Measurements from ENCODE around the gene TMEM200B.

TMEM200B gene

GRCh38 chr1:29123887-29124365 lies at the start of gene TMEM200B:
Gene TMEM200B, minus strand, starts transcription at chr1:29123903. Its CDS starts 2,075 bp downstream, at chr1:29121828.
- no peaks in the 10 kb centered on the region for H3K9me3 ChIP-seq
- H3K4me1 ChIP-seq (ENCODE audit: control insufficient read depth in 1 of 2, insufficient read depth in 1 of 2, low read depth in 1 of 2, low read length in 1 of 2): peaks cover 17 to 39% of the 10 kb centered on the region in 2 experiments
- H3K4me3 ChIP-seq (ENCODE audit: low read depth in 1 of 2, low read length in 1 of 2): peak within 1 kb of the TSS in 1 of 2 experiments; percentile 32
- no peak for TF ChIP-seq CTCF (IDR thresholded peaks at IDR 0.05)
- H3K27ac ChIP-seq: no peak within 1 kb of the TSS
- peaks cover 100% of the 10 kb centered on the region for H3K27me3 ChIP-seq
- peaks cover 18% of the 10 kb centered on the region for H3K36me3 ChIP-seq

- no peak for TF ChIP-seq CTCF (IDR thresholded peaks at IDR 0.05)
- Histone ChIP-seq H3K4me3 (ENCODE audit: low read depth in 1 of 2, low read length in 1 of 2) (no peak overlapping the region), H3K27ac (no peak overlapping the region), H3K9me3 (no peaks in the 10 kb centered on the region), H3K4me1 (ENCODE audit: control insufficient read depth in 1 of 2, insufficient read depth in 1 of 2, low read depth in 1 of 2, low read length in 1 of 2) (peaks cover 4 to 5% of the 10 kb centered on the region in 2 experiments), H3K36me3 (peaks cover 4% of the 10 kb centered on the region), H3K27me3 (no peaks in the 10 kb centered on the region)
These were observed 48.8 kb upstream of the TMEM200B start for GRCh38 chr1:29172415-29172939.

GRCh38 chr1:29171521-29171920 lies 47.8 kb upstream of the TMEM200B start:
- H3K27ac ChIP-seq: peak overlapping the region; percentile 9

GRCh38 chr1:29171089-29171488 lies 47.4 kb upstream of the TMEM200B start:
- H3K4me1 ChIP-seq (ENCODE audit: control insufficient read depth in 1 of 2, insufficient read depth in 1 of 2, low read depth in 1 of 2, low read length in 1 of 2): no peaks in the 10 kb centered on the region
- H3K9me3 ChIP-seq: no peaks in the 10 kb centered on the region
- no peak overlapping the region for H3K4me3 ChIP-seq (ENCODE audit: low read depth in 1 of 2, low read length in 1 of 2)
- H3K36me3 ChIP-seq: peaks cover 17% of the 10 kb centered on the region
- H3K27me3 ChIP-seq: no peaks in the 10 kb centered on the region
- peak overlapping the region; percentile 9 for H3K27ac ChIP-seq
- TF ChIP-seq CTCF (IDR thresholded peaks at IDR 0.05): no peak

More at GRCh38 chr1:29171521-29171920, 47.8 kb upstream of the TMEM200B start:
- Histone ChIP-seq H3K36me3 (peaks cover 13% of the 10 kb centered on the region), H3K27me3 (no peaks in the 10 kb centered on the region), H3K9me3 (no peaks in the 10 kb centered on the region), H3K4me1 (ENCODE audit: control insufficient read depth in 1 of 2, insufficient read depth in 1 of 2, low read depth in 1 of 2, low read length in 1 of 2) (no peaks in the 10 kb centered on the region), H3K4me3 (ENCODE audit: low read depth in 1 of 2, low read length in 1 of 2) (no peak overlapping the region)
- no peak for TF ChIP-seq CTCF (IDR thresholded peaks at IDR 0.05)

- Histone ChIP-seq H3K36me3 (peaks cover 29% of the 10 kb centered on the region), H3K4me3 (ENCODE audit: low read depth in 1 of 2, low read length in 1 of 2) (no peak overlapping the region), H3K9me3 (no peaks in the 10 kb centered on the region), H3K4me1 (ENCODE audit: control insufficient read depth in 1 of 2, insufficient read depth in 1 of 2, low read depth in 1 of 2, low read length in 1 of 2) (no peaks in the 10 kb centered on the region), H3K27ac (peak overlapping the region; percentile 25), H3K27me3 (no peaks in the 10 kb centered on the region)
- TF ChIP-seq CTCF (IDR thresholded peaks at IDR 0.05): no peak
These were observed 46.3 kb upstream of the TMEM200B start for GRCh38 chr1:29169976-29170375.
